Activated gamma-delta T cell treated with Interleukin-2 at 50 U/mL for 16 hours (primary cell): ENCODE data around the gene CUEDC1.

Experiments
- DNase-seq: peaks from one replicate; pipeline ENCODE4 v3.0.0-alpha.2; 2020

CUEDC1 gene

GRCh38 chr17:57892820-57893595, 62.2 kb downstream of the CUEDC1 start:
- DNase-seq, result no peak

GRCh38 chr17:57892146-57892819, 62.9 kb downstream of the CUEDC1 start:
- peak; percentile 75 for DNase-seq

- no peak for DNase-seq
These were observed 64.4 kb downstream of the CUEDC1 start for GRCh38 chr17:57890857-57891232.

DNA sequence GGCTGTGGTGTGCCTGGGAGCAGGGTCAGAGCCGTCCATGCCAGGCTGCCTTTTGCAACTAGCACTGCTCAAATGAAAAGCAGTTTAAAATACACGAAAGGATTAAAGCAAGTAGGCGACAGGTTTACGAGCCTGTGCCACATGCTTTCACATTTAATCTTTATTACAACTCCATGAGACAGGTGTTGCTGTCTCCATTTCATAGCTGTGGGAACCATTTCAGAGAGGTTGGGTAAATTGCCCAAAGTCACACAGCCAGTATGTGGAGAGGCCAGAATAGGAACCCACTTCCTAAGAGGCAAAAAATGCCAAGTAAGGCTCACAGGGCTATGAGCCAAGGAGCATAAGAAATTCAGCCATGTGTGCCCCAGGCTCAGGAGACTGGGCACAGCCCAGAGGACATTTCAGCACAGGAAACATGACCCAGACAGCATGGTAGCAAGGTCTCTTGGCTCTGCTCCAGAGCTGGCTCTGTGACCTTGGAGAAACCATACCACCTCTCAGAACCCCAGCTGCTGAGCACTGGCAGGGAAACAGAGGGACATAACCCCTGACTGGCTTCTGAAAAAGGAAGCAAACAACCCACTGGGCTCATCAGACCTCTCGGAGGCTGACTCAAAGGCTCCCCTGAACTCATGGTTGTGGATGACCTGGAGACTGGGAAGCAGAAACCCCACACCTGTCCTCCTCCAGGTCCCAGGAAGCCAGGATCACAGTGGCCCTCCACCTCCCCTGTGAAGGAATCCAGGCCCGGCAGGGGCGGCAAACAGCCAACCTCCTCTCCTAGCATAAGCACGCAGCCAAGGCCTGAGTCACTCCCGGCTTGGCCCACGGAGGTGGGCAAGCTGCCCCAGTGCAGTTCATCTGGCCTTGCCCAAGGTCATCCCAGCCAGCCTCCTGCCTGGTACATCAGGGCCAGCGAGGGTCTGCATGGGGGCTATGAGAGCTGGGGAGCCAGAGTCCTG, 65.0 kb downstream of the CUEDC1 start:
- no peak for DNase-seq

DNA sequence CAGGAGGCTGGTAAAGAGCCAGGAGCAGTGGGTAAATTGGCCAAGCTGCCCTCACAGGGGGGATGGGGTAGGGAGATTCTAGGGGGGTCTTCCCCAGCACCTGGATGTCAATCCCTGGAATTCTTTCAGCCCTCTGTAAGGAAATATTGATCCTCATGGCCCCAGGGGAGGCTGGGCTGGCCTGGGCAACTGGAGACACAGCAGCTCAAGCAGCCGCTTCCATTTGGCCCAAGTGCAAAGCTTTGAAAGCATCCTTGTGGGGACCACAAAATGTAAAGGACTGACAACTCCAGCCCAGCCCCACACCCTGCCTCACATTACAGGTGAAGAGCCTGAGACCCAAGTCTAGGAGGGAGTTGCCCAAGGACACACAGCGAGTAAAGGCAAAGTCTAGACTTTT, 66.0 kb downstream of the CUEDC1 start:
- no peak for DNase-seq

GRCh38 chr17:57888311-57889216, 66.6 kb downstream of the CUEDC1 start:
- DNase-seq, result no peak

DNA sequence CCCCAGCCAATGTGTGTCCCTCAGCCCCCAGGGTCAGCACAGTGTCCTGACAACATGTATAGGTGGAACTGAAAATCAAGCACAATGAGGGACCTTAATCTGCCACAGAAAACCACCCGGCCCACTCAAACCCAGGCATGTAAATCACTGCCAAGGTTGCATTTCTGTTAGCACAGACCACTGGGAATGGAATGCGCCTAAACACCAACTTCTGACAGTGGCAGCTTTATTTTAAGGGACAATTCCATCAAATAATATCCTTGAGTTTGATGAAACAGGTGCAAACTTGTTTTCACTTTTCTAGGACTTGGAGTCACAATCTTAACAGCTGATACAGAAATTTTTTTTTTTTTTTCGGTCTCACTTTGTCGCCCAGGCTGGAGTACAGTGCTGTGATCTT, 68.1 kb downstream of the CUEDC1 start:
- DNase-seq, result no peak

- DNase-seq, result no peak
These were observed 69.2 kb downstream of the CUEDC1 start for GRCh38 chr17:57886020-57886419.

- no peak for DNase-seq
These were observed 69.9 kb downstream of the CUEDC1 start for GRCh38 chr17:57885148-57885915.

GRCh38 chr17:57881783-57882351, 73.3 kb downstream of the CUEDC1 start:
- DNase-seq, result no peak

GRCh38 chr17:57881143-57881542, 74.1 kb downstream of the CUEDC1 start:
- DNase-seq, result no peak

DNA sequence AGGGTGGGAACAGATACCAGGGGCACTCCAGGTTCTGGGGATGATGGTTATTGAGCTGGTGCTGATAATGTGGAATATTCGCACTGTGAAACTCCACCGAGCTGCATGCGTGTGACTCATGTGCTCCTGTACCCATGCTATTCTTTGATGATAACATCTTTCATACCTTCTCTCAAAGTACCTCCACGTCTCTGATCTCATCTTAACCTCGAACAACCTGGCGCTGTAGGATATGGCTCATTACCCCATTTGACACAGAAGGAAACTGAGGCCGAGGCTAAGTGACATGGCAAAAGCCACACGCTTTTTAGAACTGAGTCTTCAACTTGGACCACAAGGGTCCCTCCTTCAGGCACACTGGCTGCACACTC, 75.1 kb downstream of the CUEDC1 start:
- DNase-seq, result no peak

DNA sequence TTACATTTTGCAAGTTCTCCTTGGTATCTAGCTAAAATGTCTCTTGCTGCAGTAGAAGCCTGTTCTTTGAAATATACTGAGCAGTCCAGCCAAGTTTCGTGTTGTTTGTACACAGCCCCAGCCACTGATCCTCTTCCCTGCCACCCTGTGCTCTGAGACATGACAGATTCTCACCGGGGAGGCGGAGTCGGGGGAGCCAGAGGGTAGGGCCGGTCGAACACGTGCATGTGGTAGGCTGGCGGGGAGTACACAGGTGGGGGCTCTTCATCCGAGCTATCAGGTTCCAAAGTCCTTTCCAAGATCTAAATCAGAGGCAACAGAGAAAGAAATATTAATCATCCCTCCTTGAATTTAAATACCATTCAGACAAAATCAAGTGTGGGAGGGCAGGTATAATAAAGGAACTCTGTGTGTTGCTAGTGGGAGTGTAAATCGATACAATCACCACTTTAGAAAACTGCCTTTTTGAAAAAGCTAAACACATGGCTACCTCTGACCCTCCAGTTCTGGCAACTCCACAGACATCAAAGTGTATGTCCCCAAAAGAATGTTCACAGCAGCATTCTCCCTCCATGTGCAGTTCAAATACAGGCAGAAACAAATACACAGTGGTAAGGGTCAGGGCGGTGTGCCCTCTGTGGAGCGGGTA, 75.7 kb downstream of the CUEDC1 start:
- DNase-seq, result no peak

DNA sequence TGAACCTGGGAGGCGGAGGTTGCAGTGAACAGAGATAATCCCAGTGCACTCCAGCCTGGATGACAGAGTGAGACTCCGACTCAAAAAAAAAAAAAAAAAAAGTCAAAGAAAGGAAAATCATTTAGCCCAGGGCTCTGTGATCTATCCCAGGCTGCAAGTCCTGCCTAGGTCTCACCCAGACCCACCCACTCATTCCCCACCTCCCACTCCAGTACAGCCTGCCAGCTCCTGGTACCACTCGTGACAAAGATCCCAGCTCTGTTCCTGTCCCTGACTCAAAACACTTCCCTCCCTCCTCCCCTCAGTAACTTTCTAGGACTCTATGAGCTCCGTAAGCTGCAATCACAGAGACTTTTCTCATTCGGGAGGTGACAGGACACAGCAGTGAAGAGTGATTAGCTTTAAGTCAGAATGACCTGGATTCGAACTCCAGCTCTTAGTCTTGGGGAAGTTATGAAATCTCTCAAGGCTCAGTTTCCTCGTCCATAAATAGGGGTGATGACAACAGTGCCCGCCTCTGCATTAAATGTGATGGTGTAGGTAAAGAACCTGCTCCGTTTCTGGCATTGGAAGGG, 77.3 kb downstream of the CUEDC1 start:
- no peak for DNase-seq

- no peak for DNase-seq
These were observed 78.4 kb downstream of the CUEDC1 start for GRCh38 chr17:57876866-57877237.

GRCh38 chr17:57876023-57876865, 79.0 kb downstream of the CUEDC1 start:
- DNase-seq, result no peak

GRCh38 chr17:57875290-57876022, 79.8 kb downstream of the CUEDC1 start:
- DNase-seq, result no peak

- no peak for DNase-seq
These were observed 80.5 kb downstream of the CUEDC1 start for GRCh38 chr17:57874434-57875289.
